ENCODE results near the gene FBLN1.

The FBLN1 gene

DNA sequence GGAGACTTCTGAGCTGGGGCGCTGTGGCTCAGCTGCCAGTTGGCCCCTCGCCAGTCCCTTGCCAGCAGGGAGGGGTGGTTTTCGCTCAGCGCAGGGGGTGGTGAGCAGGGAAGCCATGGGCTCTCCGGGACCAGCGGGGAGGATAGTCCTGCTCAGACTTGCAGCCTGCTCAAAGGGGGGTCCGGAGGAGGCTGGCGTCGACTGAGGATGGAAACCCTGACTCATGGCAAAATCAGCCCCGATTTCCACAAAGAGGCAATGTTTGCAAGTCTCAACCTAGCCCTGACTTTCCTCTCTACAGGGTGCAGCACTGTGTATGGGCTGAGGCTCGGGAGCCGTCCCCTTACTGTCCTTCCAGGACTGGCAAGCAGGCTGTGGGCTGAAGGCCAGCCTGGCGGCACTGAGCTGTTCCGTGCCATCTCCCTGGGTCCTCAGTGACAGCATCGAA lies 35.1 kb downstream of the FBLN1 start:
- H3K79me1 ChIP-seq (replicated peaks; ENCODE audit: low read length, poor library complexity, severe bottlenecking): peaks cover 3% of the 10 kb centered on the region
- H2BK120ac ChIP-seq (ENCODE audit: low read depth, low read length): no peak overlapping the region
- H3K9ac ChIP-seq (ENCODE audit: low read length): peak overlapping the region; percentile 47
- H2BK15ac ChIP-seq (ENCODE audit: low read depth, poor library complexity, severe bottlenecking): no peak overlapping the region
- no peak overlapping the region for H3K4me3 ChIP-seq (ENCODE audit: insufficient read depth in 1 of 2, low read depth in 1 of 2, low read length in 2 of 2)
- 90% methylated on average over 14 of the region's 15 CpGs for WGBS
- H2BK12ac ChIP-seq (ENCODE audit: low read length in 2 of 2): no peak overlapping the region
- no peak overlapping the region for H2AFZ ChIP-seq (ENCODE audit: low read depth, low read length)
- DNase-seq: no peak
- peaks cover 20% of the 10 kb centered on the region for H3K4me1 ChIP-seq (ENCODE audit: control insufficient read depth, insufficient read depth, low read depth, low read length)
- H3K23ac ChIP-seq (ENCODE audit: low read length in 2 of 2): no peak overlapping the region
- H2AK5ac ChIP-seq (ENCODE audit: low read length, severe bottlenecking): no peak overlapping the region
- H3K18ac ChIP-seq (ENCODE audit: low read depth in 1 of 2, low read length in 2 of 2): peak overlapping the region; percentile 10 to 31
- no peak overlapping the region for H3K4ac ChIP-seq (ENCODE audit: low read depth in 1 of 2, low read length in 2 of 2)
- H3K14ac ChIP-seq (ENCODE audit: low read length in 2 of 2): no peak overlapping the region
- H2BK5ac ChIP-seq (ENCODE audit: low read depth, low read length, poor library complexity, severe bottlenecking): peak overlapping the region; percentile 60
- H3K36me3 ChIP-seq (ENCODE audit: control insufficient read depth in 1 of 2, insufficient read depth in 2 of 2, low read depth in 1 of 2, low read length in 2 of 2): peaks cover 51 to 88% of the 10 kb centered on the region in 2 experiments
- peak overlapping the region; percentile 3 for H3K4me2 ChIP-seq (ENCODE audit: low read length, poor library complexity, severe bottlenecking)
- H4K91ac ChIP-seq (ENCODE audit: low read length): peak overlapping the region; percentile 49
- H3K27ac ChIP-seq (ENCODE audit: low read length, poor library complexity, severe bottlenecking): peak overlapping the region; percentile 85
- no peaks in the 10 kb centered on the region for H3K9me3 ChIP-seq (ENCODE audit: control insufficient read depth, low read length)
- no peaks in the 10 kb centered on the region for H3K27me3 ChIP-seq (ENCODE audit: control insufficient read depth in 1 of 2, insufficient read depth in 1 of 2, low read length in 2 of 2)
- H4K8ac ChIP-seq (ENCODE audit: low read length): no peak overlapping the region

DNA sequence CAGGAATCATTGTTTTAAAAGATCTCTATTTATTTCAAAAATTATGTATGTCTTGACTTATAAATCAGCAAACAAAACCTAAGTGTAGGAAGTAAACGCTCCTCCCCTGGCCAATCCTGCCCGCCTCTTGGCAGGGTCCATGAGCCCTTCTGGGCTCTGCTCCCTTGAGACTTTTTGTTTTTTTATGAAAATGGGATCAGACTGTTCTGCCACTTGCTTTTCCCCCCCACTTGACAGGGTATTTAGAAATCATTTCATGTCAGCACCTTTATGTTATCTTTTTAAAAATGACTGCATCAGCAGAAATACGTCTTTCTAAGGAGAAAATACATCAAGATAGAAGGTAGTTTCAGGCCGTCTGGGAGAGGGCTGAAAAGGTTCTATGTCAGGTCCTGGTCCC lies 35.6 kb downstream of the FBLN1 start:
- no peak overlapping the region for H3K14ac ChIP-seq (ENCODE audit: low read length in 2 of 2)
- no peak overlapping the region for H2BK12ac ChIP-seq (ENCODE audit: low read length in 2 of 2)
- H2BK120ac ChIP-seq (ENCODE audit: low read depth, low read length): no peak overlapping the region
- H4K8ac ChIP-seq (ENCODE audit: low read length): no peak overlapping the region
- 95% methylated on average over 4 of the region's 4 CpGs for WGBS
- H3K79me1 ChIP-seq (replicated peaks; ENCODE audit: low read length, poor library complexity, severe bottlenecking): peaks cover 3% of the 10 kb centered on the region
- no peak overlapping the region for H3K4me3 ChIP-seq (ENCODE audit: insufficient read depth in 1 of 2, low read depth in 1 of 2, low read length in 2 of 2)
- H4K91ac ChIP-seq (ENCODE audit: low read length): no peak overlapping the region
- peaks cover 20% of the 10 kb centered on the region for H3K4me1 ChIP-seq (ENCODE audit: control insufficient read depth, insufficient read depth, low read depth, low read length)
- peak overlapping the region; percentile 37 for H2BK5ac ChIP-seq (ENCODE audit: low read depth, low read length, poor library complexity, severe bottlenecking)
- H2AK5ac ChIP-seq (ENCODE audit: low read length, severe bottlenecking): peak overlapping the region; percentile 83
- no peak overlapping the region for H3K4ac ChIP-seq (ENCODE audit: low read depth in 1 of 2, low read length in 2 of 2)
- peak overlapping the region; percentile 85 for H3K27ac ChIP-seq (ENCODE audit: low read length, poor library complexity, severe bottlenecking)
- no peak overlapping the region for H3K23ac ChIP-seq (ENCODE audit: low read length in 2 of 2)
- no peak overlapping the region for H3K18ac ChIP-seq (ENCODE audit: low read depth in 1 of 2, low read length in 2 of 2)
- no peaks in the 10 kb centered on the region for H3K27me3 ChIP-seq (ENCODE audit: control insufficient read depth in 1 of 2, insufficient read depth in 1 of 2, low read length in 2 of 2)
- peaks cover 51 to 88% of the 10 kb centered on the region in 2 experiments for H3K36me3 ChIP-seq (ENCODE audit: control insufficient read depth in 1 of 2, insufficient read depth in 2 of 2, low read depth in 1 of 2, low read length in 2 of 2)
- H3K9me3 ChIP-seq (ENCODE audit: control insufficient read depth, low read length): no peaks in the 10 kb centered on the region
- H2AFZ ChIP-seq (ENCODE audit: low read depth, low read length): no peak overlapping the region
- H3K4me2 ChIP-seq (ENCODE audit: low read length, poor library complexity, severe bottlenecking): no peak overlapping the region
- peak overlapping the region; percentile 47 for H3K9ac ChIP-seq (ENCODE audit: low read length)
- H2BK15ac ChIP-seq (ENCODE audit: low read depth, poor library complexity, severe bottlenecking): no peak overlapping the region
- DNase-seq: no peak

DNA sequence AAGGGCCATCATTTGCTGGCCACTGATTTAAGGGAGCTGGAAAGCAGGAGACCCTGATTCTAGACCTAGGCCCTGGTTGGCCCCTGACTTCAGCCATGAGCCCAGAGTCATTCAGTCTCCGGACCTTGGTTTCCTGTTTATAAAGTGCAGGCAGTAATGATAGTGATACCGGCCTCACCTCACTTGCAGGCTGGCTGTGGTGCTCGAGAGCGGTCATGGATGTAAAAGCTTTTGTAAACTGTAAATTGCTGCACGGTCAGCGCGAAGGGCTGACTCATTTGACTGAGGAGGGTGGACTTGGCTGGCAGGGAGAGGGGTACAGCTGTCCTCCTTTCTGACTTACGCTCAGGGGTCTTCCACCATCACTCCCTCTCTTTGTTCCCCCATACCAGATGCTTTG lies 37.4 kb downstream of the FBLN1 start:
- WGBS: 34% methylated on average over 7 of the region's 8 CpGs
- no peak overlapping the region for H2BK12ac ChIP-seq (ENCODE audit: low read length in 2 of 2)
- H3K18ac ChIP-seq (ENCODE audit: low read depth in 1 of 2, low read length in 2 of 2): no peak overlapping the region
- H3K27me3 ChIP-seq (ENCODE audit: control insufficient read depth in 1 of 2, insufficient read depth in 1 of 2, low read length in 2 of 2): no peaks in the 10 kb centered on the region
- H4K91ac ChIP-seq (ENCODE audit: low read length): no peak overlapping the region
- no peak overlapping the region for H3K4me2 ChIP-seq (ENCODE audit: low read length, poor library complexity, severe bottlenecking)
- no peak overlapping the region for H2AFZ ChIP-seq (ENCODE audit: low read depth, low read length)
- H3K27ac ChIP-seq (ENCODE audit: low read length, poor library complexity, severe bottlenecking): no peak overlapping the region
- no peak overlapping the region for H3K14ac ChIP-seq (ENCODE audit: low read length in 2 of 2)
- H2BK15ac ChIP-seq (ENCODE audit: low read depth, poor library complexity, severe bottlenecking): no peak overlapping the region
- peak; percentile 48 for DNase-seq
- H3K36me3 ChIP-seq (ENCODE audit: control insufficient read depth in 1 of 2, insufficient read depth in 2 of 2, low read depth in 1 of 2, low read length in 2 of 2): peaks cover 57 to 86% of the 10 kb centered on the region in 2 experiments
- peak overlapping the region; percentile 4 for H2BK5ac ChIP-seq (ENCODE audit: low read depth, low read length, poor library complexity, severe bottlenecking)
- H3K4me1 ChIP-seq (ENCODE audit: control insufficient read depth, insufficient read depth, low read depth, low read length): peaks cover 20% of the 10 kb centered on the region
- no peak overlapping the region for H3K4ac ChIP-seq (ENCODE audit: low read depth in 1 of 2, low read length in 2 of 2)
- no peak overlapping the region for H3K9ac ChIP-seq (ENCODE audit: low read length)
- no peak overlapping the region for H4K8ac ChIP-seq (ENCODE audit: low read length)
- H3K23ac ChIP-seq (ENCODE audit: low read length in 2 of 2): no peak overlapping the region
- H3K9me3 ChIP-seq (ENCODE audit: control insufficient read depth, low read length): no peaks in the 10 kb centered on the region
- H2BK120ac ChIP-seq (ENCODE audit: low read depth, low read length): no peak overlapping the region
- H3K79me1 ChIP-seq (replicated peaks; ENCODE audit: low read length, poor library complexity, severe bottlenecking): peaks cover 4% of the 10 kb centered on the region
- no peak overlapping the region for H3K4me3 ChIP-seq (ENCODE audit: insufficient read depth in 1 of 2, low read depth in 1 of 2, low read length in 2 of 2)
- no peak overlapping the region for H2AK5ac ChIP-seq (ENCODE audit: low read length, severe bottlenecking)

DNA sequence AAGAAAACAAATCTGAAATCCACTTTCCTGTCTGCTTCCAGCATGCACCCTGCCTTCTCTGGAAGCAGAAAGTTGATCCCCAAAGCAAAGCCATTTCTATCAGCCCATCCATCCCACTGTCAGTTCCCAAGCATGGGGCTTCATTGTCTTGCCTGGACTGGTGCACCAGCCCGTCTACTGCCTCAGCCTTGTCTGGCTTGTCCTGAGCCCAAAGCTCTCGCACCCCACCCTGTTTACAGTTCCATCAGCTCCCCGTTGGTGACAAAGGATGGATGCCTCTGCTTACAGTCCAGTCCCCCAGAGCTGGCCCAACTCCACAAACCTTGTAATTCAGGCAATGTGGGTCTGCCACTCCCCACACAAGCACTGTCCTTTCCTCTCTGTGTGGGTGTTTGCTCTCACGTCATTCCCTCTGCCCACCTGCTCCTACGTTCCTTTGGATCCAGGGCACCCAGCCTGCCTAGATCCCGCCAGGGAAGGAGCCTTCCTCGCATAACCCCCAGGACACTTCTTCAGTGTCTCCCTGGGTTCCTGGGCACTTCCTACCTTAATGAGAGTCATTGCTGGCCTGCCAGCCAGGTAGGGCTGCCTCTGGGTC lies 38.8 kb downstream of the FBLN1 start:
- H3K27me3 ChIP-seq (ENCODE audit: control insufficient read depth in 1 of 2, insufficient read depth in 1 of 2, low read length in 2 of 2): no peaks in the 10 kb centered on the region

More for the DNA sequence above, 38.8 kb downstream of the FBLN1 start:
- Histone ChIP-seq H3K4me3 (ENCODE audit: insufficient read depth in 1 of 2, low read depth in 1 of 2, low read length in 2 of 2) (no peak overlapping the region), H3K4me1 (ENCODE audit: control insufficient read depth, insufficient read depth, low read depth, low read length) (peaks cover 20% of the 10 kb centered on the region), H3K18ac (ENCODE audit: low read depth in 1 of 2, low read length in 2 of 2) (no peak overlapping the region), H3K23ac (ENCODE audit: low read length in 2 of 2) (no peak overlapping the region), H2BK5ac (ENCODE audit: low read depth, low read length, poor library complexity, severe bottlenecking) (no peak overlapping the region), H3K4me2 (ENCODE audit: low read length, poor library complexity, severe bottlenecking) (no peak overlapping the region), H2BK12ac (ENCODE audit: low read length in 2 of 2) (no peak overlapping the region), H2BK15ac (ENCODE audit: low read depth, poor library complexity, severe bottlenecking) (peak overlapping the region; percentile 37), H3K79me1 (replicated peaks; ENCODE audit: low read length, poor library complexity, severe bottlenecking) (peaks cover 7% of the 10 kb centered on the region), H2AFZ (ENCODE audit: low read depth, low read length) (no peak overlapping the region), H2BK120ac (ENCODE audit: low read depth, low read length) (no peak overlapping the region), H3K4ac (ENCODE audit: low read depth in 1 of 2, low read length in 2 of 2) (no peak overlapping the region), H3K9me3 (ENCODE audit: control insufficient read depth, low read length) (no peaks in the 10 kb centered on the region), H2AK5ac (ENCODE audit: low read length, severe bottlenecking) (no peak overlapping the region), H3K36me3 (ENCODE audit: control insufficient read depth in 1 of 2, insufficient read depth in 2 of 2, low read depth in 1 of 2, low read length in 2 of 2) (peaks cover 60 to 86% of the 10 kb centered on the region in 2 experiments), H4K91ac (ENCODE audit: low read length) (no peak overlapping the region), H3K27ac (ENCODE audit: low read length, poor library complexity, severe bottlenecking) (no peak overlapping the region), H4K8ac (ENCODE audit: low read length) (no peak overlapping the region), H3K14ac (ENCODE audit: low read length in 2 of 2) (no peak overlapping the region), H3K9ac (ENCODE audit: low read length) (no peak overlapping the region)
- no peak for DNase-seq
- 98% methylated on average over 7 of the region's 7 CpGs for WGBS

Data from mesenchymal stem cell (in vitro differentiated cells and primary cell).